GM12891 (cell line): ENCODE measurements around the gene GRAMD1B.

Source experiments
- PAX5 ChIP-seq: IDR thresholded peaks from 2 replicates; pipeline ENCODE4 v1.6.1; 2011; ENCODE audit warnings: low read length, moderate library complexity, mild to moderate bottlenecking; ENCODE audit not compliant: insufficient read depth, severe bottlenecking
- POLR2A ChIP-seq: IDR thresholded peaks from 2 replicates; pipeline ENCODE4 v1.6.1; 2011; ENCODE audit warnings: low read depth, low read length, control low read depth
- POLR2AphosphoS5 ChIP-seq: IDR thresholded peaks from 2 replicates; pipeline ENCODE4 v1.6.1; 2011; ENCODE audit warnings: low read depth, low read length, control low read depth
- POU2F2 ChIP-seq: IDR thresholded peaks from 2 replicates; pipeline ENCODE4 v1.6.1; 2011; ENCODE audit warnings: low read depth, mild to moderate bottlenecking, control low read depth, low read length, moderate library complexity
- SPI1 ChIP-seq: IDR thresholded peaks from 2 replicates; pipeline ENCODE4 v1.6.1; 2011; ENCODE audit warnings: low read depth, low read length, control low read depth
- TAF1 ChIP-seq: IDR thresholded peaks from 2 replicates; pipeline ENCODE4 v1.6.1; 2011; ENCODE audit warnings: low read depth, low read length, control low read depth

GRCh38 chr11:123532131-123532530 lies 102.1 kb downstream of the GRAMD1B start:
- TF ChIP-seq POLR2A (no peak), POLR2AphosphoS5 (no peak), PAX5 (no peak), TAF1 (no peak), SPI1 (no peak), POU2F2 (no peak)
